CD14-positive monocyte (primary cell): ENCODE results near the gene LRRK1. TPM values are rescaled to one million over a fixed set of nuclear protein-coding genes. Genes with fewer than 3 reads are reported as not detected.

ENCODE experiments used
- DNase-seq, 3 donors: peaks; one replicate each; pipeline ENCODE4 v3.0.0-alpha.2; 2011 to 2022
- H2AFZ ChIP-seq: 2 replicates; pipeline ENCODE4 v1.6.0; 2012; ENCODE audit warnings: mild to moderate bottlenecking, low read depth, low read length, inconsistent platforms; ENCODE audit not compliant: insufficient read depth, poor library complexity, severe bottlenecking
- H3K27ac ChIP-seq, 2 donors: 1 replicate in 1 of 2; 2 replicates in 1 of 2; pipeline ENCODE4 v1.5.1; 2012 to 2013; ENCODE audit warnings: low read length in 2 of 2, control low read depth in 1 of 2, inconsistent platforms in 1 of 2, low read depth in 1 of 2, mild to moderate bottlenecking in 1 of 2
- H3K27me3 ChIP-seq, 2 donors: one replicate each; pipeline versions ENCODE4 v1.6.0 to v1.6.1; 2011 to 2013; ENCODE audit warnings: low read length in 2 of 2; ENCODE audit not compliant: control insufficient read depth in 2 of 2, insufficient read depth in 2 of 2
- H3K36me3 ChIP-seq, 2 donors: replicated peaks in 1 of 2; 1 replicate in 1 of 2; 2 replicates in 1 of 2; pipeline versions ENCODE4 v1.5.1 to v1.6.1; 2012 to 2013; ENCODE audit warnings: low read length in 2 of 2, control low read depth in 1 of 2, inconsistent platforms in 1 of 2, mild to moderate bottlenecking in 1 of 2; ENCODE audit not compliant: insufficient read depth in 2 of 2, control insufficient read depth in 1 of 2
- H3K4me1 ChIP-seq, 2 donors: 1 replicate in 1 of 2; 2 replicates in 1 of 2; pipeline versions ENCODE4 v1.5.1 to v1.6.1; 2012 to 2013; ENCODE audit warnings: low read length in 2 of 2, control low read depth in 1 of 2, inconsistent platforms in 1 of 2, mild to moderate bottlenecking in 1 of 2, moderate library complexity in 1 of 2; ENCODE audit not compliant: insufficient read depth in 2 of 2, control insufficient read depth in 1 of 2
- H3K4me2 ChIP-seq: replicated peaks from 2 replicates; pipeline ENCODE3; 2012; ENCODE audit warnings: low read length, moderate library complexity, mild to moderate bottlenecking; ENCODE audit not compliant: poor library complexity, severe bottlenecking; ENCODE audit errors: extremely low read depth
- H3K4me3 ChIP-seq, 3 experiments: fragments of 200-600 bp in 1 of 3; sonication (generic) in 1 of 3; replicated peaks in 1 of 3; 1 replicate in 2 of 3; 2 replicates in 1 of 3; pipeline ENCODE4 v1.5.1; 2011 to 2013; ENCODE audit warnings: low read length in 3 of 3, mild to moderate bottlenecking in 3 of 3, control low read depth in 2 of 3, low read depth in 2 of 3, inconsistent platforms in 1 of 3, moderate library complexity in 1 of 3
- H3K79me2 ChIP-seq: 2 replicates; pipeline ENCODE4 v1.6.0; 2012; ENCODE audit warnings: mild to moderate bottlenecking, control low read depth, inconsistent platforms, low read length, moderate library complexity; ENCODE audit not compliant: insufficient read depth
- H3K9ac ChIP-seq: 2 replicates; pipeline ENCODE4 v1.6.0; 2017; ENCODE audit warnings: low read length, mild to moderate bottlenecking; ENCODE audit not compliant: insufficient read depth, poor library complexity, severe bottlenecking
- H3K9me3 ChIP-seq, 2 donors: replicated peaks in 1 of 2; 1 replicate in 1 of 2; 2 replicates in 1 of 2; pipeline versions ENCODE4 v1.5.1 to v1.6.1; 2012 to 2013; ENCODE audit warnings: low read length in 2 of 2, control low read depth in 1 of 2; ENCODE audit not compliant: control insufficient read depth in 1 of 2, insufficient read depth in 1 of 2
- H4K20me1 ChIP-seq: 2 replicates; pipeline ENCODE4 v1.6.0; 2012; ENCODE audit warnings: mild to moderate bottlenecking, low read length, control low read depth, moderate library complexity; ENCODE audit not compliant: insufficient read depth
- H3K27ac Mint-ChIP-seq, 7 donors: one replicate each; pipeline ENCODE4 v1.8.0; 2020; ENCODE audit warnings: mild to moderate bottlenecking in 7 of 7, mixed read lengths in 7 of 7, moderate library complexity in 6 of 7, inconsistent platforms in 2 of 7
- H3K27me3 Mint-ChIP-seq, 3 donors: one replicate each; pipeline ENCODE4 v1.8.0; 2021 to 2022; ENCODE audit warnings: low read depth in 3 of 3, mild to moderate bottlenecking in 3 of 3, mixed read lengths in 3 of 3, moderate library complexity in 3 of 3, inconsistent platforms in 1 of 3
- H3K36me3 Mint-ChIP-seq, 2 donors: one replicate each; pipeline ENCODE4 v1.8.0; 2020; ENCODE audit warnings: mixed read lengths in 2 of 2, inconsistent platforms in 1 of 2, mild to moderate bottlenecking in 1 of 2
- H3K4me1 Mint-ChIP-seq: one replicate; pipeline ENCODE4 v1.8.0; 2020; ENCODE audit warnings: mild to moderate bottlenecking, mixed read lengths
- H3K4me3 Mint-ChIP-seq, 2 donors: one replicate each; pipeline ENCODE4 v1.8.0; 2020; ENCODE audit warnings: mild to moderate bottlenecking in 2 of 2, mixed read lengths in 2 of 2, moderate library complexity in 1 of 2
- H3K9me3 Mint-ChIP-seq, 7 donors: one replicate each; pipeline ENCODE4 v1.8.0; 2020 to 2022; ENCODE audit warnings: mixed read lengths in 7 of 7, mild to moderate bottlenecking in 6 of 7, moderate library complexity in 6 of 7, inconsistent platforms in 2 of 7
- CTCF ChIP-seq: fragments of 200-600 bp; IDR thresholded peaks from one replicate; pipeline ENCODE4 v1.8.0; 2022; ENCODE audit warnings: antibody characterized with exemption, mild to moderate bottlenecking
- WGBS: methylation state at CpG from one replicate; pipeline ENCODE4 v1.1.5; 2013; ENCODE audit warnings: missing lambda C conversion rate; ENCODE audit not compliant: insufficient coverage; 5-methylcytosine and 5-hydroxymethylcytosine counted together
- intact Hi-C, 2 donors: fragments of 100-400 bp; cut with micrococcal nuclease; formaldehyde crosslinking; loops; one replicate each; pipeline versions ENCODE4 v1.15.0 to v1.15.1; 2023
- polyA plus RNA-seq, 3 donors: library from polyadenylated mRNA; depleted of rRNA in 1 of 3; unstranded in 2 of 3; stranded (reverse) in 1 of 3; fragments of 300-500 nt in 2 of 3; fragments of >200 nt in 1 of 3; fragmentation: Illumina TruSeq in 2 of 3; gene quantifications; 1 replicate in 2 of 3; 2 replicates in 1 of 3; pipeline ENCODE4 v1.2.3, GENCODE V29; 2012 to 2021

The LRRK1 gene
- polyA plus RNA-seq, 3 donors: 1.7 to 18.9 (median 5.4) TPM

GRCh38 chr15:101050623-101051290, 131.6 kb downstream of the LRRK1 start:
- peaks cover 1 to 10% (median 3%) of the 10 kb centered on the region in 3 donors for H3K27me3 Mint-ChIP-seq
- no peak for DNase-seq
- Histone ChIP-seq H3K27me3 (no peaks in the 10 kb centered on the region), H4K20me1 (no peaks in the 10 kb centered on the region), H3K9me3 (no peaks in the 10 kb centered on the region), H3K4me1 (no peaks in the 10 kb centered on the region), H3K4me3 (no peak overlapping the region), H3K36me3 (peaks cover 93 to 100% of the 10 kb centered on the region in 2 donors), H3K27ac (no peak overlapping the region), H3K79me2 (no peaks in the 10 kb centered on the region), H3K4me2 (no peak overlapping the region), H3K9ac (no peak overlapping the region), H2AFZ (no peak overlapping the region)
- intact Hi-C loops: no loop called here
- H3K27ac Mint-ChIP-seq: no peak overlapping the region
- no peaks in the 10 kb centered on the region for H3K4me1 Mint-ChIP-seq
- 98% methylated on average over 8 of the region's 10 CpGs for WGBS
- H3K36me3 Mint-ChIP-seq: peaks cover 93 to 100% of the 10 kb centered on the region in 2 donors
- no peak for TF ChIP-seq CTCF
- no peak overlapping the region for H3K4me3 Mint-ChIP-seq
- no peaks in the 10 kb centered on the region for H3K9me3 Mint-ChIP-seq

DNA sequence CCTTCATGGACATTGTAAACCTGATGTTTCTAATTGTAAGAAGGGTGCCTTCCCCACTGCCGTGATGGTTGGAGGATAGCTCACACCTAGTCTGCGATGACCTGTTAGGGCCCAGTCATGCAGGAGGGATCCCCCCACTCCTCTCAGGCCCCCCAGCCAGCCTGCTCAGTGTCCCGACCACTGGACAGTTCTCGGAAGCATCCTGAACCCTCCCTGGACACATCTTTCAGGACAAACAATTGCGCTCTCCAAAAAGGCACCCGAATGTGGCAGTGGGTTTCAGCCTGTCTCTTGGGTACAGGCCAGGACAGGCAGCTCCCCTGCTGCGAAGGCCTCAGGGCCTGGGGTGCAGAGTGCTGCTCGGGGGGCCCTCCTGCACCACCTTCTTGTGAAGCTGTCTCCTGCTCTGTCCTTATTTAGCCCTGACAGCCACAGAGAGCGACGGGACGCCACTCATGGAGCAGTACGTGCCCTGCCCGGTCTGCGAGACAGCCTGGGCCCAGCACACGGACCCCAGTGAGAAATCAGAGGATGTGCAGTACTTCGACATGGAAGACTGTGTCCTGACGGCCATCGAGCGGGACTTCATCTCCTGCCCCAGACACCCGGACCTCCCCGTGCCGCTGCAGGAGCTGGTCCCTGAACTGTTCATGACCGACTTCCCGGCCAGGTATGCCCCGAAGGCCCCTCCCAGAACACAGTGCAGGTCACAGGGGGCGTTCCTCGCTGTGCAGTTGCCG, 132.3 kb downstream of the LRRK1 start:
- Mint-ChIP-seq H3K27ac (peak overlapping the region in 2 of 7 donors; percentile 41 to 47), H3K4me3 (no peak overlapping the region), H3K4me1 (peaks cover 2% of the 10 kb centered on the region), H3K9me3 (peaks cover 0 to 3% (median 0%) of the 10 kb centered on the region in 7 donors), H3K36me3 (peaks cover 93 to 100% of the 10 kb centered on the region in 2 donors), H3K27me3 (peaks cover 0 to 7% (median 3%) of the 10 kb centered on the region in 3 donors)
- no peaks in the 10 kb centered on the region for H3K79me2 ChIP-seq
- whole genome bisulfite sequencing: 95% methylated on average over 28 of the region's 28 CpGs
- no peak for DNase-seq
- no peak overlapping the region for H2AFZ ChIP-seq
- no peak overlapping the region for H3K9ac ChIP-seq
- peaks cover 2% of the 10 kb centered on the region for H4K20me1 ChIP-seq
- peaks cover 93 to 100% of the 10 kb centered on the region in 2 donors for H3K36me3 ChIP-seq
- H3K4me2 ChIP-seq: no peak overlapping the region
- H3K9me3 ChIP-seq: no peaks in the 10 kb centered on the region
- no peaks in the 10 kb centered on the region for H3K27me3 ChIP-seq
- peaks cover 0 to under 1% of the 10 kb centered on the region in 2 donors for H3K4me1 ChIP-seq
- H3K4me3 ChIP-seq: no peak overlapping the region
- intact Hi-C loops: no loop called here
- TF ChIP-seq CTCF: no peak
- no peak overlapping the region for H3K27ac ChIP-seq
